Activated effector memory CD4-positive, alpha-beta T cell treated with anti-CD3 and anti-CD28 coated beads, Interleukin-2, amount 50 U/mL, for 16 hours (primary cell): ENCODE data around the gene AGBL3.

Experiments
- DNase-seq: peaks from one replicate; pipeline ENCODE4 v3.0.0-alpha.2; 2020

AGBL3 gene

DNA sequence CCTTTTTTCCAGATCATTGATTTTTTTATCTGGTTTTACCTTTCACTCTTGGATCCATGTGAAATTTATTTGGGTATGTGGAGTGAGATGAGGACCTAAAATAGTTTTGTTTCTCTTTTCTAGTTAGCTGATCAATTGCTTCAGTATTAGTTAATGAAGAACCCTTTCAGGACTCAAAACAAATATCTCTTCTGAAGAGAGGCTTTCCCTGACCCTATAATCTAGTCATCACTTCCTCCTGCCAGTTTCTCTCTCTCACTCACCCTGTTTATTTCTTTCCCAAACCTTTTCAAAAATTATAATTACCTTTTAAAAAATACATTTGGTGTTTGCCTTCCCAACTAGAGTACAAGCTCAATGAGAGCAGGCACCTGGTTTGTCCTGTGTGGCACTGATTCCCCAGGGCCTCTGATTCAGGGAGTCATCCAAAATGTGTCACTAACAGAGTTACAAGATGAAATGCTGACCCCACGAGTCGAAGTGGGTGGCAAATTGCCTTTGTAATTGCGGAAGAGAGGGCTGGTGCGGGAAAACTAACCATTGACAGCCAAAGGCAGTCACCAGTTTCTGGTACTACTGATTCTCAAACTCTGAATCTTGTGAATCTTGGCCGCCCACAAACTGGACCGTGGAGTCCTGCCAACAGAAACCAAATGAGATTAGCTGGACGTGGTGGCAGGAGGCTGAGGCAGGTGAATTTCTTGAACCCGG lies 163.9 kb downstream of the AGBL3 start:
- no peak for DNase-seq

DNA sequence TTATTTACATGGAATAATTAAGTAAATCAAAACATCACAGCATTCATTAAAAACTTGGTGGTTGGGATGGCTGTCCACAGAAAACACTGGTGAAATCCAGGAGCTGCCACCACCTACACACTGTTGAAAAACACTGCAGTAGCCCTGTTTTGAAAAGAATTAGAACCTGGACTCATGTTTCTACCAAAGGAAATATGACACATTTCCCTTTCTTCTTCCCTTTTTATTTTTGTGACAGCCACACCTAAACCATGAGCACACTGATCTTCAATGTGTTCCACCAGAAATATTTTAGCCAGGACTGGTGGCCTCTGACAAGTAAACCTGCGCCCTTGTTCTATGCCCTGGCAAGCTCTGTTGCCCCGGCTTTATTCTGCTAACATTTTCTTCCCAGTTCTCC lies 164.8 kb downstream of the AGBL3 start:
- DNase-seq, result no peak

DNA sequence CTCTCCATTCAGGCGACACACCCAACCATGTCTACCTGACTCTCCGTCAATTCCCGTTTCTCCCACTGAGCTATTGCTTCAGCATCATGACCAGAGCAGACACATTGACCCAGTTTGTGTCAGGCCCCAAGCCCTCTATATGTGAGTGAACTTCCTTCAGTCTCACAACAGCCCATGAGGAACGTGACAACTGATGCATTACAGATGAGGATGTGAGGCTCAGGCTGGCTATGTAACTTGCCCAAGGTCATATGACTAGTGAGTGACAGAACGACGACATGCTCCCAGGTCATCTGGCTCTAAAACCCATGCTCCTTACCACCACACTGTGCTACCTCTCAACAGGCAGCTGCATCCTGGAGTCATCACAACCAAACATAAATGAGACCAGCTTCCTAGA lies 165.2 kb downstream of the AGBL3 start:
- DNase-seq, result no peak

DNA sequence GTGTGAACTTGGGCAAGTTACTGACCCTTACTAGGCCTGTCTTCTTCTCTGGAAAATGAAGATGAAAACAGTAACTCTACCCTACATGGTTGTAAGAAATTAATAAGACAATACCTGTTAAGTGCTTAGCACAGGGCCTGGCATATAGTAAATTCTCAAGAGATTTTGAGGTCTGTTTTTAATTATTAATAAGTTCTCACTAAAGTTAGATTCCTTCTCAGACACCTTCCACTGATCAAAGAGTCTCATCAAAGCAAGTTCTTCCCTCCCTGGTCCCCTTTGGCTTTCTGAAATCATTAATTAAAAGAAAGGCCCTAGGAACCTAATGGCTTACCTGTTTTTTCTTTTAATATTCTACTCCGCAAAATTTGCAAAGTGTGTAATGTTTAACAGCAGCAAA lies 166.1 kb downstream of the AGBL3 start:
- no peak for DNase-seq

DNA sequence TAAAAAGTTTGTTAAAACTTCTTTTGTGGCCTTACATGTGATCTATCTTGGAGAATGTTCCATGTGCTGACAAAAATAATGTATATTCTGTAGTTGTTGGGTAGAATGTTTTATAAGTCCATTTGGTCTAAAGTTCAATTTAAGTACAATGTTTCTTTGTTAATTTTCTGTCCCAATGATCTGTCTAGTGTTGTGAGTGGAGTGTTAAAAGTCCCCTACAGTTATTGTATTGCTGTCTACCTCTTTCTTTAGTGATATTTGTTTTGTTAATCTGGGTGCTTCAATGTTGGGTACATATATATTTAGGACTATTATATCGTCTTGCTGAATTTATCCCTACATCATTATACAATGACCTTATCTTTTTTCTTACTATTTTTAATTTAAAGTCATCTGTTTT lies 168.4 kb downstream of the AGBL3 start:
- DNase-seq, result no peak

DNA sequence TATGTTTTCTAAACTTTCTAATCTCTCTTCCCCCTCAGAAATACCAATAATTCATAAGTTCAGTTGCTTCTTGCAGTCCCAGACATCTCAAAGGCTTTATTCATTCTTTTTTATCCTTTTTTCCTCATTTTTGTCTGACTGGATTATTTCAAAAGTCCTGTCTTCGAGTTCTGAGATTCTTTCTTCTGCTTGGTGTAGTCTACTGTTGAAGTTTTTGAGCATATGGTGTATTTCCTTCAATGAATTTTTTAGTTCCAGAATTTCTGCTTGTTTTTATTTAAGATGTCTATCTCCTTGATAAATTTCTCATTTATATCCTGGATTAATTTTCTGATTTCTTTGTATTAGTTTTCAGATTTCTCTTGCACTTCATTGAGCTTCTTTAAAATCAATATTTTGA lies 170.0 kb downstream of the AGBL3 start:
- no peak for DNase-seq

DNA sequence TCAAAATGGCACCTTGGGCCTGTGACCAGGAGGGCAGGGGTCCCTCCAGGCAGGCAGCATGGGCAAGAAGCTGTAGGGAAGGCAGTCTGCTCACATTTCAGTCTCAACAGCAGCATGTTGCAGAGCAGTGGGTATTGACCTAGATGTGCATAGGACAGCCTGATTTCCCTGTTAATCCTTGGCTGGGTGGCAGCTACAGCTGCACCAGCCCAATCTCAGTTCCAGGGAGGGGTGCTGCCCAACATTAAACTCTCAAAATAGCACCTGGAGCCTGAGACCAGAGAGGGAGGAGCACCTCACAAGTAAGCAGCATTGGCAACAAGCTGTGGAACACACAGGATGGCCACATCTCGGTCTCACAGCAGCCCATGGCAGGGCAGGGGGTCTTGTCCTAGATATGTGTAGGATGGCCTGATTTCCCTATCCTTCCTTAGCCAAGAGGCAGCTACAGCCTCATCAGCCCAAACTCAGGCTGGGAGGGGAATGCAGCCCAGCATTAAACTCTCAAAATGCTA lies 171.9 kb downstream of the AGBL3 start:
- DNase-seq, result no peak

DNA sequence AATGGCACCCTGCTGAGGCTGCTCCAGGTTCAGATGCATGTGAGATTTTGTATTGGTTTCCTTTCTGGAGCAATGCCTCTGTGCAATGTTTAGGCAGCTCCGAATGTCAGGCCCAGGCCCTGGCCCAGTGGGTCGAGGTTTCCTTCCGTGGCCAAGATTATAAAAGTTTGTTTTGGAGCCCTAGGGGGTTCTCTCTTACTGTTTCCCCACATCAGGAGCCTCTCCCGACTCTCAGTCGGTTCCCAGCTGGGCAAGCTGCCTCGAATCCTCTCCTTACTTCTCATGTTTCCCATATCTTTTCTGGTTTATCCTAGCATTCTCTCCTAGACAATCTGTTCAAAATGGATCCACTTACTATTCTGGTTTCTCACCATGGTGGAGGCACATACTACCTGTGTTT lies 172.6 kb downstream of the AGBL3 start:
- DNase-seq, result no peak

DNA sequence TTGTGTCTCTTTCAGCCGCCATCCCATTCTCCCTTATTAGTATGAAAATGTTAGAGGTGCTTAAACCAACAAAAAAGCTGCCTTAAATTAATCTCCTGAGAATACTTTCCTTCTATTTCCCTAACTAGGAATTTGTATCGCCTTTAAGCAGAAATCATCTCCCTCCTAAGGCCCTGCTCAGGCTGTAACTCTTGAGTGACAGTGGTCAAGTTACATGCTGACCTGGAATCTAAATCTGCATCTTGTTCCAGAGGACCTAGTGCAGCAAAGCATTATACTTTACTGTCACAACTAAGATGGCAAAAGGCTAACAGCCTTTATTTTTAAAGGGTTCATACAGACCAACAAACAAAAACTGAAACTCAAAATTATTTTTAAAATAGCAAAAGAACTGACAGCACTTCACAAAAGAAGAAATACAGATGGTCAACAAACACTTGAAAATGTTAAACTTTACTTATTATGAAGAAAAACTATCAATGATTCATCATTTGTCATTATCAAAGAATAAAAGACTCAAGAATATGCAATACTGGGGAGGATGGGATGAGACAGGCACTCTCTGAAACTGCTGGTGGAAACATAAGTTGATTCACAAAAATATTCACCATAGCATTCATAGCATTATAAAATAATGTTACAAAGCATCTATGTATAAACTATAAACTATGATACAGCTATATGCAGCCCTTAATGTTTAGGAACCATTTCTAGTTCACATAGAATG lies 173.2 kb downstream of the AGBL3 start:
- DNase-seq, result no peak

DNA sequence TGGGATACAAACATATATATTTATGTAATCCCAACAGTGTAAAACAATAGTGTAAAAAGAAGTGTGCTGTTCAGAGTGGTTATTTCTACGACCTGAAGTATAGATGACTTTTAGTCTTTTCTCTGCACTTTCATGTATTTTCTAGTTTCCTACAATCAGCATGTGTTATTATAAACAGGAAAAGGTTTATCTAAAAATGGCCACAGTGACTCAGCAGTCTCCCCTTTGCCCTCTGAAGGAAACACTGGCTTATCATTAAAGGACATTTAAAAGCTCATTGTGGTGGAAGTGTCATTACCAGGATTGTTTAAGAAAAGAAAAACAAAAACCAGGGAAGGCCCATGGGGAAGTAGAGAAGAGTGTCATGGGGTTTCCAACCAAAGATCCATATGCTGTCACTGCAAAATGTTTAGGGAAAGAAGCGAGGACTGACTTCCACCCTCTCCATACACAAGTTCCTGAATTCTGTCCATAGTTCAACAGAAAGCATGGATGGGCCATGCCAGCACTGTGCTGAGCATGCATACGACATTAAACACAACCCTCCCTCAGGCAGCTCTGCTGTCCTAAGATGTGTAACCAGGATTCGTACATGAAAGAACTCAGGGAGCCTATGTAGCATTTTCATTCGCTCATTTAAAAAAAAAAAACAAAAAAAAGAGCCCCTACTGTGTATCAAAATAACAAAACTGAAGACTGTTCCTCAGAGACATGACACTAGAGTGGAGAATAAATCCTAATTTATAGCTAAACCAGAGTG lies 174.0 kb downstream of the AGBL3 start:
- no peak for DNase-seq

DNA sequence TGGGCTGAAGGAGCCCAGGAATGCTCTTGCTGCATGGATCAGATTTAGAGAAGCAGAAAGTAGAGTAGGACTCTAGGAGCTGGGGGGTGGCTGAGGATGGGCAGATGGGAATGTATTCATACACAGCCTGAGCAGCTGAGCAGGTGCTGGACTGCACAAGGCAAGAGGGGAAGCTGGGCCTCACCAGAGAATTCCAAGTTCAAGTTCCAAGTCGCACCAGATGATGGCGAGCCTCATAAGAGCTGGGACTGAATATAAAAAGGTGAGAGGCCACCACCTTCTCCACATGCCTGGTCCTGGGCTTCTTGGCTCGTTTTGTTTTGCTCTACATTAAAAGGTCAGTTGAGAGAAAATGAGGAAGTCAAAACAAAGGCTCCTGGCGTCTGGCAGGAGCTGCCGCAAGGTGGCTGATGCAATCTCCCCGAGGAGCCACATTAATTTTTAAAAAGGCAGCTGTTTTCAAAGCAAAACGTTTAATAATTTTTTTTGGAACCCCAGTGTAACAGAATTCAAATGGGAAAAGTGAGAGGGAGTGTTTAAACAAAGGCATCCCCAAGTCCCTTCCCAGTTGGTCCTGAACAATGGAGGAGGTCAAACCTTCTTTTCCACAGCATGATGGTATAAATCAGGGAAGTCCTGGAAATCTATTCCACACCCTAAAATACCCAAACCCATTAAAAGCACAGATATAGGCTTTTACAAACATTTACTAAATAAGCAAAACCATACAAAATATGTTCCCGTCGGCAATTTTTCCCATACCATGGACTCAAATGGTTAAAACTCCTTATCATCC lies 174.7 kb downstream of the AGBL3 start:
- no peak for DNase-seq

DNA sequence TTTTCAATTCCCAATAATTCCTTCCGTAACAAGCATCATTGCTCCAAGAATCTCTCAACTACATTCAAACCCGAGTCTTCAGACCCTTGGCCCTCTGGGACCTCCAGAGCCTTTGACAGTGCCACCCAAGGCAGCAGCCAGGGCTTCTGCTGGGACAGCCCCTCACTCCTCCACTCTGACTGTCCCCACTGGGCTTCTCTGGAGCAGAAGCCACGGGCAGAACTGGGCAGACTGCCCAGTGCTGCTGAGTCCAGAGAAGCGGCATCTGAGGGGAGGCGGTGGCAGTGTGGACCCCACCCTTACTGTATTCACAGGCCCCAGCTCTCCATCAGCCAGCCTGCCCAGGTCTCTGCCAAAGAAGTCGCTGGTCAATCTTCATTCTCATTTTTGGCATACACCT lies 175.4 kb downstream of the AGBL3 start:
- DNase-seq, result no peak

DNA sequence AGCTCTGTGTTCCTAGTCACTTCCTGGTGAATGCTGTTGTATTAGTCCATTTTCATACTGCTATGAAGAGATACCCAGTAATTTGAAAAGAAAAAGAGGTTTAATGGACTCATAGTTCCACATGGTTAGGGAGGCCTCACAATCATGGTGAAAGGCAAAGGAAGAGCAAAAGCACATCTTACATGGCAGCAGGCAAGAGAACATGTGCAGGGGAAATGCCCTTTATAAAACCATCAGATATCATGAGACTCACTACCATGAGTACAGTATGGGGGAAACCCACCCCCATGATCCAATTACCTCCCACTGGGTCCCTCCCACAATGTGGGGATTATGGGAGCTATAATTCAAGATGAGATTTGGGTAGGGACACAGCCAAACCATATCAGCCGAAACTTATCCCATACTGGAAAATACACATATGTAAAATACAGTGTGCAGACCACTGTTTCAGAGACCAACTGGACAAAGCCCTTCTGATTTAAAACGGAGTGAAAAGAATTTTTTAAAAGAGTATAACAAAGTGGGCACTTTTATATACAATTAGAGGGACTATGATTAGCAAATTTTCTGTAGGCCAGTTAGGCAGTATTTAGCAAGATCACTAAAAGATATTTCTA lies 176.2 kb downstream of the AGBL3 start:
- no peak for DNase-seq

DNA sequence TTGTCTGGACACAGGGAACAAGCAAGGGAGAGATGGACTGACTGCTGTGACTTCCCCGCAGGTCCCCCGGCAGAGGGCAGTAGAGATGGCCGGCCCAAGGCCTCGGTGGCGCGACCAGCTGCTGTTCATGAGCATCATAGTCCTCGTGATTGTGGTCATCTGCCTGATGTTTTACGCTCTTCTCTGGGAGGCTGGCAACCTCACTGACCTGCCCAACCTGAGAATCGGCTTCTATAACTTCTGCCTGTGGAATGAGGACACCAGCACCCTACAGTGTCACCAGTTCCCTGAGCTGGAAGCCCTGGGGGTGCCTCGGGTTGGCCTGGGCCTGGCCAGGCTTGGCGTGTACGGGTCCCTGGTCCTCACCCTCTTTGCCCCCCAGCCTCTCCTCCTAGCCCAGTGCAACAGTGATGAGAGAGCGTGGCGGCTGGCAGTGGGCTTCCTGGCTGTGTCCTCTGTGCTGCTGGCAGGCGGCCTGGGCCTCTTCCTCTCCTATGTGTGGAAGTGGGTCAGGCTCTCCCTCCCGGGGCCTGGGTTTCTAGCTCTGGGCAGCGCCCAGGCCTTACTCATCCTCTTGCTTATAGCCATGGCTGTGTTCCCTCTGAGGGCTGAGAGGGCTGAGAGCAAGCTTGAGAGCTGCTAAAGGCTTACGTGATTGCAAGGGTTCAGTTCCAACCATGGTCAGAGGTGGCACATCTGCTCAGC lies 178.2 kb downstream of the AGBL3 start:
- DNase-seq, result no peak

DNA sequence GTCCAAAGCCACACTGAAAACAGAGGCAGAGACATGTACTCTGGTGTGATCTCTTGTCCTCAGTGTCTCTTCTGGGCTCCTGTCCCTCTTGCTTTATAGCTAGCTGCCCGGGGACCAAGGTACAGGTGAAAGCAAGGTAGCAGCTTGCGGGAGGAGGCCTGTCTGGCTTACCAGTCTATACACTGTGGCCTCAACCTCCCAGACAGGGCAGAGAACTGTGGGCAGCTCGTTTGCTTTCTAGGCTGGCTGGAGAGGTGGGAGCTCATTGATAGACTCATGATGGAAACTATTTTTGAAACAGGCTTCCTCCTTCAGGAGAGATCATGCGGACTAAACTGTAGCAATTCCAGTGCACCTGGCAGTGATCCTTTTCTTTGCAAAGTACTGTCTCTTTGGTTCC lies 179.6 kb downstream of the AGBL3 start:
- no peak for DNase-seq

DNA sequence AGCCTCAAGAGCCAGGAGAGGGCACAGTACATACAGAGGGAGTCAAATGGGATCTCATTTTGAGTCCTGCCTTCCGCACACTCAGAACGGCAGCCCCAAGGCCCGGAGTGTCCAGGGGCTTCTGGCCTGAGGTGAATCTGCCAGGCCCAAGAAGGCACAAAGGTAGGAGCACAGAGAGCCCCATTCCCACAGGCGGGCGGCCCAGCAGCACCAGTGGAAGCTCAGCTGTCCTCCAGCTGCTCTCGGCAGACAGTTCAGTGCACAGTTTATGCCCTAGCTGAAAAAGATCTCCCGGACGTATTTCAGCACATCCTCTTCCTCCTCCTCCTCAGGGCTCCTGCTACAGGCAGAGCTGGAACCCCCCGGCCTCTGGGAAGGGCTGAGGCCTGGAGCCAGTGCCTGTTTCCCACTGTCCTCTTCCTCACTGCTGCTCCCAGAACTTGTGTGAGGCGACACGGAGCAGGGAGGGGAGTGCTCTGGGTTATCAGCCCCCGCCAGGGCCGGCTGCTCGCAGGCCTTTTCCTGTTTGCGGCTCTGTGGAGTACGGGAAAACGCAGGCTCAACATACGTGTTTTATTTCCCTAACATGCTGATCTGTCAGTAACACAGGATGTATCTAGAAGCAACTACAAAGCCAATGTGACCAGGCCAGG lies 180.2 kb downstream of the AGBL3 start:
- DNase-seq, result no peak

DNA sequence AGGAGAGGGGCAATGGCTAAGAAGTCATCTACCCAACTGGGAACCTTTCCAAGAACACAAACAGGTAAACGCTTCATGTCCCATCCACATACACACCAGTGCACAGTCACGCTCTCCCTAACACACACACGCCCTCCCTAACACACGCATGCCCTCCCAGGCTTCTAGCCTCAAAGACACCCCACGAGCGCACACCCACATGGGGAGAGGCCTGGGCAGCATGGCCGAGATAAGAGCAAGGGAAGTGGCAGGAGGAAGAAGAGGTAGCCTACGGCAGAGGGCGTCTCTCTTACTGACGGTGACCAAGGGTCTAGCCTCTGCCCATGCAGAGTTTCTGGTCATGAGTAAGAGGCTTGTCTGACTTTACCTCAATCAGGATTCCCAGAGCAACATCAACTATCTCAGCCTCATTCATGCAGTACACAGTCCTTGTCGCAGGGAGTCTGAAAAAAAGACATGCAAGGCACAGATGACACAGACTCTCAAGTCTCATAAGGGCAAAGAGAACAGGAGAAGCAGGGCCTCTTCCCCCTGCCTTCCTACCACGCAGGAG lies 181.1 kb downstream of the AGBL3 start:
- DNase-seq, result no peak

DNA sequence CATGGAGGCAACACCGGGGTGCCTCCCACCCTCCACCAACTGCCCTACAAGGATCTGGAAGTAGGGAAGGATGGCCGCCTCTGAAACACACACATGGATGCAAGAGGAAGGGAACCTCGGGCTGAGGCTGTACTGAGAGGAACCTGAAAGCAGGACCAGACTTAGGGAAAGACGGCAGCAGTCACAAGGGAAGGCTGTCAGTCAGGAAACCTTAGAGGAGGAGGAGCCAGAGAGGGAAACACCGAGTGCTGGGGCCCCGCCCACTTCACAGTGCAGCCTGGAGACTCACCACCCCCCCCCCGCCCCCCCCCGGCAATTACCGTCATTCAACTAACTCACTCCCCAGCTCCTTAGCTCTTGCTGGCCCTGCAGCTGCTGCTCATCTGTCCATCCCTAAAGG lies 181.7 kb downstream of the AGBL3 start:
- peak; percentile 73 for DNase-seq

DNA sequence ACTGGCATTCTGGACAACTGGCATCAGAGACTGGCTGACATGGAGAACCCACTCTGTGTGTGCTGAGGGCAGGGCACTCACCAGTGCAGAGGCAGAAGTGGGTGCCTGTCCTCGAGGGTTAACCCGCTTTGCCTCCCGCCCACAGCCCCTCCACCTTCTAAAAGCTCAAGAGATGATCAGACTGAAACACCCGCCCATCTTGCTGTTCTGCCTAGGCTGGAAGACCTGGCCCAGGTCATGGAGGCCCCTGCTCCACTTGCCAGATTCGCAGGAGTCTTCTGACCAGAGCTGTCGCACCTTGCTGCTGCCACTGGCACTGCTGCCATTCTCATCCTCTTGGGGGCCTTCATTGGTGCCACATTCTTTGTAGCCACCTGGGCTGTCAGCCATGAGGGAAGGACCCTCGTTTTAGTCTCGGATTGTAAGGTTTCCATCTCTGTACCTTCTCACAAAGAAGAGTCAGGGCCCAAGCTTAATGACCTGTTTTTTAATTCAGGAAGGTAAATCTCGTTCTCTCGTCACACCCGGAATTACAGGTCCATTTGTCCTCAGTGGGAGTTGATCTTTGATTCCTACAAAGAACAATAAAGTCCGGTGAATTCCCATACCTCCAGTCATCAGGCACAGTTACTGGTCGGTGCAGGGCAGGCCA lies 182.3 kb downstream of the AGBL3 start:
- no peak for DNase-seq
